ENCODE data around the gene TMEM219. TPM values are rescaled to one million over a fixed set of nuclear protein-coding genes. Genes with fewer than 3 reads are reported as not detected.

The TMEM219 gene
- total RNA-seq, result 89.4 and 91.9 TPM in 2 replicates
- long read RNA-seq, partial matches to known transcripts, result 3 of 19 reads
- long read RNA-seq, other reads (novel, unspliced or antisense), result 7 of 19 reads

GRCh38 chr16:29961479-29962343, at the start of gene TMEM219:
TMEM219 (plus strand) TSS chr16:29962079; CDS start chr16:29963144, 1,065 bp downstream.
- Mint-ChIP-seq H3K4me3 (ENCODE audit: low read depth) (peak within 1 kb of the TSS; percentile 83), H3K9me3 (ENCODE audit: low read depth) (no peaks in the 10 kb centered on the region), H3K27me3 (no peaks in the 10 kb centered on the region), H3K27ac (peak within 1 kb of the TSS; percentile 95), H3K36me3 (ENCODE audit: insufficient read depth) (peaks cover 8% of the 10 kb centered on the region), H3K4me1 (ENCODE audit: low read depth) (peaks cover 10% of the 10 kb centered on the region)
- DNase-seq (ENCODE audit: low spot score, unreplicated experiment), result peak; percentile 90
- TF ChIP-seq CTCF (IDR thresholded peaks at IDR 0.05; ENCODE audit: unreplicated experiment), result peak; percentile 48

- no peak overlapping the region for H3K4me3 Mint-ChIP-seq (ENCODE audit: low read depth)
- peaks cover 4% of the 10 kb centered on the region for H3K4me1 Mint-ChIP-seq (ENCODE audit: low read depth)
- H3K27ac Mint-ChIP-seq, result peak overlapping the region; percentile 86
- no peak for TF ChIP-seq CTCF (IDR thresholded peaks at IDR 0.05; ENCODE audit: unreplicated experiment)
- H3K27me3 Mint-ChIP-seq, result no peaks in the 10 kb centered on the region
- no peaks in the 10 kb centered on the region for H3K9me3 Mint-ChIP-seq (ENCODE audit: low read depth)
- no peak for DNase-seq (ENCODE audit: low spot score, unreplicated experiment)
- peaks cover 12% of the 10 kb centered on the region for H3K36me3 Mint-ChIP-seq (ENCODE audit: insufficient read depth)
Observed at GRCh38 chr16:29912087-29912486, 49.8 kb upstream of the TMEM219 start.

- Mint-ChIP-seq H3K27ac (no peak overlapping the region), H3K27me3 (no peaks in the 10 kb centered on the region), H3K36me3 (ENCODE audit: insufficient read depth) (peaks cover 14% of the 10 kb centered on the region), H3K4me1 (ENCODE audit: low read depth) (peaks cover 4% of the 10 kb centered on the region), H3K9me3 (ENCODE audit: low read depth) (no peaks in the 10 kb centered on the region), H3K4me3 (ENCODE audit: low read depth) (no peak overlapping the region)
- DNase-seq (ENCODE audit: low spot score, unreplicated experiment), result no peak
- TF ChIP-seq CTCF (IDR thresholded peaks at IDR 0.05; ENCODE audit: unreplicated experiment), result no peak
Observed at GRCh38 chr16:29913514-29913913, 48.4 kb upstream of the TMEM219 start.

GRCh38 chr16:29915590-29916247, 46.2 kb upstream of the TMEM219 start:
- Mint-ChIP-seq H3K27ac (peak overlapping the region; percentile 14), H3K27me3 (no peaks in the 10 kb centered on the region), H3K9me3 (ENCODE audit: low read depth) (no peaks in the 10 kb centered on the region), H3K36me3 (ENCODE audit: insufficient read depth) (peaks cover 14% of the 10 kb centered on the region), H3K4me1 (ENCODE audit: low read depth) (peaks cover 4% of the 10 kb centered on the region), H3K4me3 (ENCODE audit: low read depth) (no peak overlapping the region)
- no peak for TF ChIP-seq CTCF (IDR thresholded peaks at IDR 0.05; ENCODE audit: unreplicated experiment)
- DNase-seq (ENCODE audit: low spot score, unreplicated experiment), result no peak

- H3K27ac Mint-ChIP-seq, result no peak overlapping the region
- no peak for DNase-seq (ENCODE audit: low spot score, unreplicated experiment)
- H3K9me3 Mint-ChIP-seq (ENCODE audit: low read depth), result no peaks in the 10 kb centered on the region
- TF ChIP-seq CTCF (IDR thresholded peaks at IDR 0.05; ENCODE audit: unreplicated experiment), result no peak
- H3K4me1 Mint-ChIP-seq (ENCODE audit: low read depth), result peaks cover 4% of the 10 kb centered on the region
- no peak overlapping the region for H3K4me3 Mint-ChIP-seq (ENCODE audit: low read depth)
- H3K36me3 Mint-ChIP-seq (ENCODE audit: insufficient read depth), result peaks cover 14% of the 10 kb centered on the region
- no peaks in the 10 kb centered on the region for H3K27me3 Mint-ChIP-seq
Observed at GRCh38 chr16:29916979-29917378, 44.9 kb upstream of the TMEM219 start.

Data from progenitor cell of endocrine pancreas (in vitro differentiated cells).